Stimulated activated naive CD4-positive, alpha-beta T cell (primary cell): ENCODE results near the gene CAMTA2.
"Not testable (repeated sequence)": the region's sequence is repeated elsewhere in the genome, so short reads cannot be mapped to it uniquely, and the experiment has no call there.

Source experiments
- DNase-seq, 6 experiments: peaks; one replicate each; lab custom pipeline; 2025; lab: John Stamatoyannopoulos, UW

The CAMTA2 gene

GRCh38 chr17:4986951-4987766, at the start of gene CAMTA2:
TSS of gene CAMTA2 (minus strand) at chr17:4987675. CDS start at chr17:4986222, 1,453 bp downstream.
- DNase-seq, result peak; percentile 66 to 82 (median 76)

GRCh38 chr17:5035315-5035714, 47.8 kb upstream of the CAMTA2 start, which contains the start of gene SLC52A1:
TSS of gene SLC52A1 (minus strand) at chr17:5035426. CDS start at chr17:5034606, 820 bp downstream.
- no peak for DNase-seq

- no peak for DNase-seq
Measured at GRCh38 chr17:5034651-5035050, 47.2 kb upstream of the CAMTA2 start.

DNA sequence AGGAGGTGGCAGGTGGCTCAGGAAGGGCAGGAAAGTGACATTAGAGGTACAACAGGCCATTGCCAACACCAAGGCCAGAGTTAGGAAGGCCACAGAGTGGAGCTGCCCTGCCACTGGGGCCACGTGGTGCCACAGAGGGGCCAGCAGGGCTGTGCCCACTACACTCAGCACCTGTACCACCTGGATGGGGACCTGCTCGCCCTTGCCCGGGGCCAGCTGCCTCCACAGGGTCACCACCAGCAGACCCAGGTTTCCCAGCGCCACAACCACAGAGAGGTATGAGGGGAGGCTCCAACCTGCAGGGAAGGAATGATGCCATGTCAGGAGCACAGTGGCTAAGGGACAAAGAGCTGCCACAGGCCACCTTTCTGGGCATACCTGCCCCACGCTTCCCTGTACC, 46.6 kb upstream of the CAMTA2 start:
- DNase-seq, result no peak

- DNase-seq, result no peak
Measured at GRCh38 chr17:5033352-5034015, 46.0 kb upstream of the CAMTA2 start.

DNA sequence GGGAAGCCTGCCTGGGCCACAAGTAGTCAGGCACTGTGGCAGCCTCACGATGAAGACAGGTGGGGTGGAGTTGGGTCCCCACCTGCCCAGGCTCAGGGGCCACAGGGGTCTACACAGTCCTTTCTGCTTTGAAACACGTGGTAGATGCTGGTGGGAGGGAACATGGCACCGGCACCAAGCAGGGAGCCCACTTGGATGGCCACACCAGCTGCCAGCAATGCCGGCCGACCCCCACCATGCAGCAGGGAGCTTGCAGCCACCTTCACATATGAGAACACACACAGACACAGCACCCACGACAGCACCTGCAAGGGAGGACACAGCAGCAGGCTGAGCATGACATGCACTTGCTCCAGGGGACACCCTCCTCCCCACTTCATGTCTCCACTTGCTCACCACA, 45.4 kb upstream of the CAMTA2 start:
- no peak for DNase-seq

- peak; percentile 66 to 85 (median 72) for DNase-seq
Measured at GRCh38 chr17:5031365-5032082, 44.0 kb upstream of the CAMTA2 start.

DNA sequence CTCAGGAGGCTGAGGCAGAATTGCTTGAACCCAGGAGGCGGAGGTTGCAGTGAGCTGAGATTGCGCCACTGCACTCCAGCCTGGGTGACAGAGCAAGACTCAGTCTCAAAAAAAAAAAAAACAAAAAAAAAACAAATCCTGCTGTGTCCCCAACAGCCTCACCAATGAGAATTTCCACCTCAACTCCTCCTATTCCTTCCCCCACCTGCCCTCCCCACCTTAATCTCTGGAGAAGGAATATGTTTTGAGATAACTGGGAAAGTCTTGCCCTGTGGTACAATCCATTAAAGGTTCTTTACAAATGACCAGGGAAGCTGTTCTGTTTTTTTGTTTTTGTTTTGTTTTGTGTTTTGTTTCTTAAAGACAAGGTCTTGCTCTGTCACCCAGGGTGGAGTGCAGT, 42.7 kb upstream of the CAMTA2 start:
- not testable (repeated sequence) for DNase-seq

DNA sequence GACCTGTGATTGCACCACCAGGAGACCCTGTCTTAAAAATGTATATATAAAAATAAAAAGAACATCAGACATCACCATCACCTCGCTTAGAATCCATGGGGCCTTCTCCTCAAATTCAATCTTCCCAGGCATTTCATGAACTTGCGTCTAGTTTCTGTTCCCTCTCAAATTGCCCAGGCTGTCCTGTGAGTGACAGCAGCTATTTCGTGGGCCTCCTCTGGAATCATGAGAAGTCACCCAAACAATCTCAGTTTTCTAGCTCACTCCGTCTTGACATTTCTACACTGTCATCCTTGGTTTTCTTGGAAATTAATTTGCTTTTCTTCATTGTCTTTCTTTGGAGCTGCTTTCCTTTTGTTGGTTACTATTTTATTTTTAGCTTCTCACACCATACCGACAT, 40.4 kb upstream of the CAMTA2 start:
- DNase-seq, result no peak

- no peak for DNase-seq
Measured at GRCh38 chr17:5027299-5027698, 39.8 kb upstream of the CAMTA2 start.

DNA sequence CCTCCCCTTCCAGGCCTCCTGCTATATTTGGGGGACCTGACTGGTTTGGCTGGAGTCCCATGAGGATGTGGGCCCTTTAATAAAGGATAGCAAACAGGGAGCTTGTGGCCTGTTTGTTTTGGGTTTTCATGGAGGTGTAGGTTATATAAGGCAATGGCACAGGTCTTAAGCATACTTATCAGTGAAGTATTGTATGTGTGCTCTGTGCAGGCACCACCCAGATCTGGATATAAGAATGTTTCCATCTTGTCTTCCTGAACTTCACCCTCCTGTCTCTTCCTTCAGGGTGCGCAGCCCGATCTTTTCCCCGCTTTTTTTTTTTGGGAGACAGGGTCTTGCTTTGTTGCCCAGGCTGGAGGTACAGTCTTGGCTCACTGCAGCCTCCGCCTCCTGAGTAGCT, 37.1 kb upstream of the CAMTA2 start:
- DNase-seq, result no peak

GRCh38 chr17:5023588-5024147, 36.2 kb upstream of the CAMTA2 start:
- DNase-seq, result no peak

- no peak for DNase-seq
Measured at GRCh38 chr17:5022171-5022711, 34.8 kb upstream of the CAMTA2 start.

DNA sequence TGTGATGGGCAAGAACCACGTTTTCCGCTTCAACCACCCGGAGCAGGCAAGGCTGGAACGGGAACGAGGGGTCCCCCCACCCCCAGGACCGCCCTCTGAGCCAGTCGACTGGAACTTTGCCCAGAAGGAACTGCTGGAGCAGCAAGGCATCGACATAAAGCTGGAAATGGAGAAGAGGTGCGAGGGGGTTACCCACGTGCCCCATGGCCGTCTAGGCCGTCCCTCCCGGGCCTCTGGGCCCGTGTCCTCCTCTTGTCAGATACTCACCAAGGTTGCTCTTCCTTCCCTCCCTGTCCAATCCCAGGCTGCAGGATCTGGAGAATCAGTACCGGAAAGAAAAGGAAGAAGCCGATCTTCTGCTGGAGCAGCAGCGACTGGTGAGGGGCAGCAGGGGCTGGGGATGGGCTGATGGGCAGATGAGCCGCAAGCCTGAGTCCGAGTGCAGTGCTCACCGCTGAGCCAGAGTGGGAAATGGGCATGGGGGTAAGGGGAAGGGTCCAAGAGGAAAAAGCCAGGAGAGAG, 33.1 kb upstream of the CAMTA2 start:
- no peak for DNase-seq

DNA sequence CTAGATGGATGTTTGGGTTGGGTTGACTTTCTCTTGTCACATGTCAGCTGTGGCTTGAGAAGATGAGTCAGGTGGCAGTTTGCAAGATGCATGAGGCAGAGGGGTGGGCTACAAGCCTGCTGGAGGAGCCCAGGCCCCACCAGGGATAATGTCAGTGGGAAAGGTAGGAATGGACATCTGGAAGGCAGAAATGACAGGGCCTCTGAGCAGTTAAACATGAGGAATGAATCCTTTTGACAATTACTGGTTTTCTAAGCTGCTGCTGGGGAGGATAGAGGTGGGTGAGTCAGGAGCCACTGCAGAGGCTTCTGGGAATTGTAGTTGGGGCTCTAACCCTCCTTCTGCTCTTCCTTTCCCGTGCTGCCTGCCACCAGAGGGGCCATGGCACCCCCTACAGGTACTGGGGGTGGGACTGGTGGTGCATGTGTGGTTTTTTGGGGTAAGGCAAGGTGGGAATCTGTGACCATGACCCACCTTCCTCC, 32.0 kb upstream of the CAMTA2 start:
- peak in 4 of 6 experiments; percentile 10 to 29 (median 16) for DNase-seq

- no peak for DNase-seq
Measured at GRCh38 chr17:5014357-5014756, 26.9 kb upstream of the CAMTA2 start.

GRCh38 chr17:5011928-5012327, 24.5 kb upstream of the CAMTA2 start:
- DNase-seq, result no peak

- DNase-seq, result no peak
Measured at GRCh38 chr17:5003214-5003867, 15.9 kb upstream of the CAMTA2 start.

DNA sequence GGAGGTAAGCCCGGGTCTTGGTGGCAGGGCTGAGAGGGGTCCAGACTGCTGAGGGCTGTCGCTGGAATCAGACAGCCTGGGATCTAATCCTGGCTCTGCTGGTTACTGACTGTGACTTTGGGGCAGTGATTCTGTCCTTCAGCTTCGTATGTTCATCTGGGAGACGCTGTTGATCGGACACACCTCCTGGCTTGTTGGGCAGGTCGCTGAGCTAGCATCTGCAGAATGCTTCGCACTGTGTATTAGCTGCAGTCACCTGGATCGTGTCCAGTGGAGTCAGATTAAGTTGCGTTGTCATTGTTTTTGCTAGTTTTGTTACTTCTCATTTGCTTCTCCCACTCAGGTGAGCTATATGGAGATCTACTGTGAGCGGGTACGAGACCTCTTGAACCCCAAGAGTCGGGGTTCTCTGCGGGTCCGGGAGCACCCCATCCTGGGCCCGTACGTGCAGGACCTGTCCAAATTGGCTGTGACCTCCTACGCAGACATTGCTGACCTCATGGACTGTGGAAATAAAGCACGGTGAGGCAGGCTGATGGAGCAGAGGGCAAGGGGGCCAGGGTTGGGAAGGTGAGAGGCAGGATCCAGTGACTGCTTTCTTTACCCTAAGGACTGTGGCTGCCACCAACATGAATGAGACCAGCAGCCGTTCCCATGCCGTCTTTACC, 14.8 kb upstream of the CAMTA2 start:
- DNase-seq, result no peak

GRCh38 chr17:5000237-5000639, 12.8 kb upstream of the CAMTA2 start:
- no peak for DNase-seq
